PFSK-1 (cell line): ENCODE results near the gene SH3D21.

Experiments used
- POLR2AphosphoS5 ChIP-seq: IDR thresholded peaks from 2 replicates; pipeline ENCODE4 v1.6.1; 2012; ENCODE audit warnings: low read depth, mild to moderate bottlenecking, control low read depth, low read length, moderate library complexity
- TF ChIP-seq, protein P1 (sequence below), 2 experiments: IDR thresholded peaks; 2 replicates each; pipeline versions ENCODE4 v1.6.1 to v1.8.0; 2011 to 2012; ENCODE audit warnings: low read depth in 2 of 2, low read length in 2 of 2, control low read depth in 1 of 2, inconsistent platforms in 1 of 2, mild to moderate bottlenecking in 1 of 2, moderate library complexity in 1 of 2; ENCODE audit not compliant: insufficient read depth in 1 of 2

DNA sequence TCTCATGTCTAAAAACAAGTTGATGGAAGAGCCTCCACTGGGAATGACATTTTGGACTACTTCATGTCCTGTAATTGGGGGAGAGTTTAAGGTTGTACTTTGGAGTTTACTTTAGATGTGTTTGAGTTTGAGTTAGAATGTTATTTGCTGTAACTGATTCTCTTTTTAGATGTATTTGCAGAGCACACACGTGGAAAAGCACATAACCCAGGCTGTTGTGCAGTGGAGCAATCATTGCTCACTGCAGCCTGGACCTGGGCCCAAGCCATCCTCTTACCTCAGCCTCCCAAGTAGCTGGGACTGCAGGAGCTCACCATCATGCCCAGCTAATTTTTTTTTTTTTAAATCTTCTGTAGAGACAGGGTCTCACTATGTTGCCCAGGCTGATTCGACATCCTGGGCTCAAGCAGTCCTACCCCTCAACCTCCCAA lies 36.7 kb upstream of the SH3D21 start:
- TF ChIP-seq, protein P1, sequence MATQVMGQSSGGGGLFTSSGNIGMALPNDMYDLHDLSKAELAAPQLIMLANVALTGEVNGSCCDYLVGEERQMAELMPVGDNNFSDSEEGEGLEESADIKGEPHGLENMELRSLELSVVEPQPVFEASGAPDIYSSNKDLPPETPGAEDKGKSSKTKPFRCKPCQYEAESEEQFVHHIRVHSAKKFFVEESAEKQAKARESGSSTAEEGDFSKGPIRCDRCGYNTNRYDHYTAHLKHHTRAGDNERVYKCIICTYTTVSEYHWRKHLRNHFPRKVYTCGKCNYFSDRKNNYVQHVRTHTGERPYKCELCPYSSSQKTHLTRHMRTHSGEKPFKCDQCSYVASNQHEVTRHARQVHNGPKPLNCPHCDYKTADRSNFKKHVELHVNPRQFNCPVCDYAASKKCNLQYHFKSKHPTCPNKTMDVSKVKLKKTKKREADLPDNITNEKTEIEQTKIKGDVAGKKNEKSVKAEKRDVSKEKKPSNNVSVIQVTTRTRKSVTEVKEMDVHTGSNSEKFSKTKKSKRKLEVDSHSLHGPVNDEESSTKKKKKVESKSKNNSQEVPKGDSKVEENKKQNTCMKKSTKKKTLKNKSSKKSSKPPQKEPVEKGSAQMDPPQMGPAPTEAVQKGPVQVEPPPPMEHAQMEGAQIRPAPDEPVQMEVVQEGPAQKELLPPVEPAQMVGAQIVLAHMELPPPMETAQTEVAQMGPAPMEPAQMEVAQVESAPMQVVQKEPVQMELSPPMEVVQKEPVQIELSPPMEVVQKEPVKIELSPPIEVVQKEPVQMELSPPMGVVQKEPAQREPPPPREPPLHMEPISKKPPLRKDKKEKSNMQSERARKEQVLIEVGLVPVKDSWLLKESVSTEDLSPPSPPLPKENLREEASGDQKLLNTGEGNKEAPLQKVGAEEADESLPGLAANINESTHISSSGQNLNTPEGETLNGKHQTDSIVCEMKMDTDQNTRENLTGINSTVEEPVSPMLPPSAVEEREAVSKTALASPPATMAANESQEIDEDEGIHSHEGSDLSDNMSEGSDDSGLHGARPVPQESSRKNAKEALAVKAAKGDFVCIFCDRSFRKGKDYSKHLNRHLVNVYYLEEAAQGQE (IDR thresholded peaks at IDR 0.05; ENCODE audit: insufficient read depth in 1 of 2, low read depth in 2 of 2, low read length in 2 of 2), result no peak
- TF ChIP-seq POLR2AphosphoS5, result no peak
